Thyroid gland (tissue), 4 donors: ENCODE measurements around the gene TSHZ2. TPM values are rescaled to one million over a fixed set of nuclear protein-coding genes. Genes with fewer than 3 reads are reported as not detected.

Experiments used
- DNase-seq, 2 donors: peaks; one replicate each; pipeline ENCODE4 v3.0.0-alpha.2; 2019
- H3K27ac ChIP-seq, 3 donors: fragments of 200-600 bp; sonication (generic); 1 replicate in 2 of 3; 2 replicates in 1 of 3; pipeline ENCODE4 v1.5.1; 2016 to 2019; ENCODE audit warnings: mild to moderate bottlenecking in 1 of 3, moderate library complexity in 1 of 3
- H3K27me3 ChIP-seq: fragments of 200-600 bp; sonication (generic); one replicate; pipeline ENCODE4 v1.5.1; 2019
- H3K36me3 ChIP-seq, 2 donors: fragments of 200-600 bp; sonication (generic); one replicate each; pipeline ENCODE4 v1.5.1; 2016 to 2019
- H3K4me1 ChIP-seq, 2 donors: fragments of 200-600 bp; sonication (generic); one replicate each; pipeline ENCODE4 v1.5.1; 2017 to 2019
- H3K4me3 ChIP-seq, 3 donors: fragments of 200-600 bp; sonication (generic); replicated peaks in 1 of 3; 1 replicate in 2 of 3; 2 replicates in 1 of 3; pipeline ENCODE4 v1.5.1; 2016; ENCODE audit warnings: mild to moderate bottlenecking in 1 of 3
- H3K9me3 ChIP-seq: fragments of 200-600 bp; sonication (generic); one replicate; pipeline ENCODE4 v1.5.1; 2017
- CTCF ChIP-seq, 6 experiments: fragments of 200-600 bp in 3 of 6; fragments of 450-650 bp in 3 of 6; sonication (generic) in 3 of 6; IDR thresholded peaks; one replicate each; pipeline ENCODE4 v1.5.1; 2016 to 2019; ENCODE audit warnings: antibody characterized with exemption in 6 of 6, mild to moderate bottlenecking in 2 of 6, inconsistent platforms in 1 of 6, moderate library complexity in 1 of 6
- POLR2A ChIP-seq, 2 donors: fragments of 450-650 bp; IDR thresholded peaks; one replicate each; pipeline ENCODE4 v1.6.1; 2017; ENCODE audit warnings: antibody characterized with exemption in 2 of 2, mild to moderate bottlenecking in 2 of 2, moderate library complexity in 1 of 2
- WGBS, 2 donors: methylation state at CpG; one replicate each; pipeline ENCODE4 v1.1.5; 2017; 5-methylcytosine and 5-hydroxymethylcytosine counted together
- intact Hi-C: fragments of 100-400 bp; cut with DNase I; formaldehyde crosslinking; loops from one replicate; pipeline ENCODE4 v1.15.1; 2023
- total RNA-seq, 4 donors: library from RNA; depleted of rRNA; stranded (reverse); fragments of >200 nt; gene quantifications; one replicate each; pipeline ENCODE4 v1.2.3, GENCODE V29; 2016

The TSHZ2 gene
- total RNA-seq, 4 donors from 2014 or later: 11.0 to 27.9 (median 14.0) TPM

- WGBS, 2 donors: 82% methylated on average over 7 of the region's 7 CpGs
- Histone ChIP-seq H3K27me3 (no peaks in the 10 kb centered on the region), H3K4me1 (no peaks in the 10 kb centered on the region), H3K36me3 (no peaks in the 10 kb centered on the region), H3K27ac (no peak overlapping the region), H3K4me3 (no peak overlapping the region), H3K9me3 (no peaks in the 10 kb centered on the region)
- no peak for DNase-seq
- TF ChIP-seq CTCF (IDR thresholded peaks at IDR 0.05) (no peak), POLR2A (IDR thresholded peaks at IDR 0.05) (no peak)
- intact Hi-C loops: no loop called here
These were observed 92.8 kb downstream of the TSHZ2 start for GRCh38 chr20:53064935-53065334.

- WGBS, 2 donors: 89 to 93% methylated on average over 3 of the region's 3 CpGs
- no peak overlapping the region for H3K27ac ChIP-seq
These were observed 96.1 kb downstream of the TSHZ2 start for GRCh38 chr20:53068241-53068640.

GRCh38 chr20:53069132-53069531 is 97.0 kb downstream of the TSHZ2 start:
- TF ChIP-seq CTCF (IDR thresholded peaks at IDR 0.05): no peak
- TF ChIP-seq POLR2A (IDR thresholded peaks at IDR 0.05): no peak
- WGBS, 2 donors: 80 to 86% methylated on average over 7 of the region's 7 CpGs
- H3K36me3 ChIP-seq: no peaks in the 10 kb centered on the region
- H3K27ac ChIP-seq: no peak overlapping the region
- H3K4me1 ChIP-seq: no peaks in the 10 kb centered on the region
- intact Hi-C loops: no loop called here
- no peaks in the 10 kb centered on the region for H3K27me3 ChIP-seq
- H3K4me3 ChIP-seq: no peak overlapping the region
- DNase-seq: no peak
- no peaks in the 10 kb centered on the region for H3K9me3 ChIP-seq

More at GRCh38 chr20:53068241-53068640, 96.1 kb downstream of the TSHZ2 start:
- intact Hi-C loops: no loop called here
- no peak for TF ChIP-seq POLR2A (IDR thresholded peaks at IDR 0.05)
- no peak for TF ChIP-seq CTCF (IDR thresholded peaks at IDR 0.05)
- Histone ChIP-seq H3K4me1 (no peaks in the 10 kb centered on the region), H3K36me3 (no peaks in the 10 kb centered on the region), H3K27me3 (no peaks in the 10 kb centered on the region), H3K4me3 (no peak overlapping the region), H3K9me3 (no peaks in the 10 kb centered on the region)
- DNase-seq: no peak

GRCh38 chr20:53070224-53070623 is 98.1 kb downstream of the TSHZ2 start:
- H3K9me3 ChIP-seq: no peaks in the 10 kb centered on the region
- TF ChIP-seq CTCF (IDR thresholded peaks at IDR 0.05) (no peak), POLR2A (IDR thresholded peaks at IDR 0.05) (no peak)
- 84 to 85% methylated on average over 4 of the region's 4 CpGs for WGBS, 2 donors
- no peak overlapping the region for H3K4me3 ChIP-seq
- no peaks in the 10 kb centered on the region for H3K4me1 ChIP-seq
- DNase-seq: no peak
- intact Hi-C loops: no loop called here
- no peaks in the 10 kb centered on the region for H3K27me3 ChIP-seq
- no peak overlapping the region for H3K27ac ChIP-seq
- H3K36me3 ChIP-seq: no peaks in the 10 kb centered on the region

GRCh38 chr20:53070706-53071392 is 98.7 kb downstream of the TSHZ2 start:
- WGBS, 2 donors: 56 to 67% methylated on average over 8 of the region's 8 CpGs
- TF ChIP-seq CTCF (IDR thresholded peaks at IDR 0.05) (no peak), POLR2A (IDR thresholded peaks at IDR 0.05) (no peak)

More at GRCh38 chr20:53070706-53071392, 98.7 kb downstream of the TSHZ2 start:
- H3K27ac ChIP-seq: no peak overlapping the region
- H3K36me3 ChIP-seq: no peaks in the 10 kb centered on the region
- H3K4me1 ChIP-seq: no peaks in the 10 kb centered on the region
- no peak overlapping the region for H3K4me3 ChIP-seq
- H3K27me3 ChIP-seq: no peaks in the 10 kb centered on the region
- no peak for DNase-seq
- no peaks in the 10 kb centered on the region for H3K9me3 ChIP-seq
- intact Hi-C loops: no loop called here
